HepG2 (cell line): ENCODE data around the gene CKAP5. TPM values are rescaled to one million over a fixed set of nuclear protein-coding genes. Genes with fewer than 3 reads are reported as not detected.
A peak's percentile ranks its signal among the peaks of the same experiment; 100 is the strongest.

Source experiments
- ATAC-seq: fragments of 200-7000 bp; cut with Tn5 transposase; 3 replicates; pipeline ENCODE4 v1.9.1; 2020; ENCODE audit warnings: mild to moderate bottlenecking, moderate library complexity
- BruUV-seq: library from RNA; stranded (reverse); fragments of 400-500 nt; replicated peaks from 2 replicates; lab custom pipeline; 2021; lab: Mats Ljungman, UMichigan
- CTCF ChIA-PET: fragments of 300-600 bp; formaldehyde crosslinking; extraction: SDS; loops from one replicate; lab custom pipeline; 2021; ENCODE audit warnings: low total read pairs, inconsistent platforms, low intra/inter-chr PET ratio; lab: Yijun Ruan, JAX
- POLR2A ChIA-PET: fragments of 350-600 bp; sonication (Branson Sonifier 250); formaldehyde crosslinking; loops from one replicate; lab custom pipeline; 2020; ENCODE audit warnings: antibody characterized with exemption, inconsistent platforms; lab: Yijun Ruan, JAX
- DNase-seq: peaks from one replicate; pipeline ENCODE4 v3.0.0-alpha.2; 2015; ENCODE audit warnings: low spot score
- FAIRE-seq: peaks from 3 replicates; lab custom pipeline; 2011; peaks lifted over from hg19 to GRCh38; lab: Jason Lieb, UNC
- H2AFZ ChIP-seq: one replicate; pipeline ENCODE4 v1.6.1; 2011; ENCODE audit warnings: low read length, inconsistent platforms
- H3K27ac ChIP-seq: fragments of 300-600 bp; 3 replicates; pipeline ENCODE4 v1.8.0; 2011; ENCODE audit warnings: mixed run types, mild to moderate bottlenecking, mixed read lengths, low read length, inconsistent platforms; ENCODE audit not compliant: insufficient read depth; ENCODE audit errors: extremely low read length
- H3K27me3 ChIP-seq, 2 experiments: fragments of 200-600 bp in 1 of 2; 2 replicates in 1 of 2; 3 replicates in 1 of 2; pipeline versions ENCODE4 v1.6.0 to v1.8.0; 2011; ENCODE audit warnings: low read length in 2 of 2, mild to moderate bottlenecking in 2 of 2, moderate library complexity in 2 of 2, inconsistent platforms in 1 of 2; ENCODE audit not compliant: insufficient read depth in 2 of 2, control insufficient read depth in 1 of 2
- H3K36me3 ChIP-seq, 2 experiments: fragments of 200-600 bp in 1 of 2; replicated peaks in 1 of 2; 2 replicates in 1 of 2; 3 replicates in 1 of 2; pipeline versions ENCODE4 v1.5.1 to v1.8.0; 2011; ENCODE audit warnings: low read length in 2 of 2, inconsistent platforms in 1 of 2; ENCODE audit not compliant: insufficient read depth in 2 of 2, control insufficient read depth in 1 of 2
- H3K4me1 ChIP-seq: 2 replicates; pipeline ENCODE4 v1.5.1; 2012; ENCODE audit warnings: low read length, inconsistent platforms; ENCODE audit not compliant: insufficient read depth
- H3K4me2 ChIP-seq: 2 replicates; pipeline ENCODE4 v1.6.0; 2011; ENCODE audit warnings: low read depth, low read length, inconsistent platforms
- H3K4me3 ChIP-seq, 3 experiments: fragments of 200-600 bp in 1 of 3; sonication (generic), shearing (Covaris generic) in 1 of 3; replicated peaks in 1 of 3; 2 replicates each; pipeline ENCODE4 v1.5.1; 2011 to 2016; ENCODE audit warnings: low read length in 3 of 3, inconsistent platforms in 2 of 3, low read depth in 2 of 3, mild to moderate bottlenecking in 2 of 3, control low read depth in 1 of 3, mixed read lengths in 1 of 3; ENCODE audit not compliant: insufficient read depth in 1 of 3
- H3K79me2 ChIP-seq: one replicate; pipeline ENCODE4 v1.6.1; 2011; ENCODE audit warnings: low read length, inconsistent platforms; ENCODE audit not compliant: insufficient read depth
- H3K9ac ChIP-seq: 2 replicates; pipeline ENCODE4 v1.6.0; 2011; ENCODE audit warnings: mild to moderate bottlenecking, low read depth, low read length, inconsistent platforms; ENCODE audit not compliant: insufficient read depth
- H3K9me3 ChIP-seq: 2 replicates; pipeline ENCODE4 v1.5.1; 2012; ENCODE audit warnings: mild to moderate bottlenecking, low read length
- H4K20me1 ChIP-seq: 2 replicates; pipeline ENCODE4 v1.6.0; 2011; ENCODE audit warnings: inconsistent platforms, mild to moderate bottlenecking, low read length, moderate library complexity; ENCODE audit not compliant: insufficient read depth
- ARNT2 ChIP-seq: sonication (generic); formaldehyde crosslinking; IDR thresholded peaks from 2 replicates; pipeline ENCODE4 v1.8.0; 2022; ENCODE audit warnings: mild to moderate bottlenecking, low read depth, missing genetic modification reagents, moderate library complexity
- CHCHD3 ChIP-seq: sonication (generic); formaldehyde crosslinking; IDR thresholded peaks from 2 replicates; pipeline ENCODE4 v1.8.0; 2022; ENCODE audit warnings: mild to moderate bottlenecking, missing genetic modification reagents, moderate library complexity
- DZIP1 ChIP-seq: sonication (generic); formaldehyde crosslinking; IDR thresholded peaks from 2 replicates; pipeline ENCODE4 v1.5.0; 2020; ENCODE audit warnings: mild to moderate bottlenecking, missing genetic modification reagents
- FOXC1 ChIP-seq: sonication (generic); formaldehyde crosslinking; IDR thresholded peaks from 2 replicates; pipeline ENCODE4 v1.8.0; 2022; ENCODE audit warnings: mild to moderate bottlenecking, missing genetic modification reagents, borderline replicate concordance
- HOMEZ ChIP-seq: IDR thresholded peaks from 2 replicates; pipeline ENCODE4 v1.6.1; 2016; ENCODE audit warnings: low read depth
- MIXL1 ChIP-seq: IDR thresholded peaks from 2 replicates; pipeline ENCODE4 v1.6.1; 2016
- POLR2A ChIP-seq, 2 experiments: IDR thresholded peaks; 2 replicates each; pipeline ENCODE4 v1.6.1; 2011; ENCODE audit warnings: low read depth in 2 of 2, low read length in 2 of 2, mild to moderate bottlenecking in 1 of 2, moderate library complexity in 1 of 2; ENCODE audit not compliant: insufficient read depth in 1 of 2
- POLR2AphosphoS5 ChIP-seq: IDR thresholded peaks from 2 replicates; pipeline ENCODE4 v1.6.1; 2012; ENCODE audit warnings: low read depth, low read length
- POLR2G ChIP-seq: fragments of 200-400 bp; formaldehyde crosslinking; IDR thresholded peaks from 2 replicates; pipeline ENCODE4 v1.6.1; 2018; ENCODE audit warnings: mild to moderate bottlenecking, low read depth, low read length, moderate library complexity
- PTBP1 ChIP-seq: fragments of 200-400 bp; formaldehyde crosslinking; IDR thresholded peaks from 2 replicates; pipeline ENCODE4 v1.6.1; 2018; ENCODE audit warnings: low read length, low read depth; ENCODE audit not compliant: poor library complexity, severe bottlenecking
- SRY ChIP-seq: sonication (generic); formaldehyde crosslinking; IDR thresholded peaks from 2 replicates; pipeline ENCODE4 v1.8.0; 2022; ENCODE audit warnings: mild to moderate bottlenecking, missing genetic modification reagents
- TFE3 ChIP-seq: IDR thresholded peaks from 2 replicates; pipeline ENCODE4 v1.6.1; 2016
- ZNF18 ChIP-seq: sonication (generic); formaldehyde crosslinking; IDR thresholded peaks from 2 replicates; pipeline ENCODE4 v1.8.0; 2022; ENCODE audit warnings: mild to moderate bottlenecking, missing genetic modification reagents; ENCODE audit not compliant: insufficient replicate concordance
- ZNF768 ChIP-seq: sonication (generic); formaldehyde crosslinking; IDR thresholded peaks from 2 replicates; pipeline ENCODE4 v1.4.0; 2020; ENCODE audit warnings: missing genetic modification reagents
- WGBS: methylation state at CpG from one replicate; pipeline ENCODE4 v1.1.6; 2017; ENCODE audit warnings: low lambda C conversion rate; 5-methylcytosine and 5-hydroxymethylcytosine counted together
- in situ Hi-C: cut with HindIII; loops from 2 replicates; pipeline ENCODE4 v1.10.0; 2017; ENCODE audit warnings: low pct_unique_long_range_greater_than_20kb; ENCODE audit not compliant: extremely low pct_ligation_motif_present
- intact Hi-C: fragments of 100-400 bp; cut with micrococcal nuclease; formaldehyde crosslinking; loops from one replicate; pipeline ENCODE4 v1.10.0; 2022; ENCODE audit not compliant: unreplicated experiment
- polyA plus RNA-seq, 8 experiments: library from polyadenylated mRNA; depleted of rRNA in 3 of 8; stranded (reverse) in 7 of 8; unstranded in 1 of 8; fragments of >200 nt; fragmentation: Illumina TruSeq in 4 of 8; extraction: Trizol in 4 of 8; gene quantifications; 2 replicates each; pipeline versions ENCODE4 v1.2.1 to v1.2.3, GENCODE V29; 2011 to 2016; ENCODE audit warnings: low read depth in 4 of 8, missing spikeins in 1 of 8, mixed read lengths in 1 of 8; ENCODE audit not compliant: insufficient read depth in 1 of 8
- total RNA-seq, 5 experiments: library from RNA; depleted of rRNA; stranded (reverse); fragments of >200 nt; fragmentation: Illumina TruSeq; extraction: Trizol; gene quantifications; 2 replicates each; pipeline ENCODE4 v1.2.3, GENCODE V29; 2016; ENCODE audit warnings: low read depth in 1 of 5

CKAP5 gene
- total and polyA plus RNA-seq, 2 of the 13 experiments (the other 11 are each of a cell fraction or from before 2014, with no cell fraction given) = 79.2 to 103 TPM

- TF ChIP-seq POLR2G (peak; percentile 68), TFE3 (no peak), POLR2A (IDR thresholded peaks at IDR 0.05; ENCODE audit: insufficient read depth in 1 of 2, low read depth in 2 of 2, low read length in 2 of 2) (peak in 1 of 2 experiments; percentile 49; a peak in 1 of 4 replicates), PTBP1 (peak; percentile 25), POLR2AphosphoS5 (0 out of 2 replicates have a peak, but pooled peaks have one; percentile 39), CHCHD3 (CRISPR knock-in tag) (0 out of 2 replicates have a peak, but pooled peaks have one; percentile 31), ARNT2 (CRISPR knock-in tag) (0 out of 2 replicates have a peak, but pooled peaks have one; percentile 52), FOXC1 (0 out of 2 replicates have a peak, but pooled peaks have one; percentile 21), ZNF768 (peak; percentile 59; the same call in 1 of the 2 replicates)
- TF ChIP-seq, all 625 proteins: peak for 17
These were observed 120.5 kb downstream of the CKAP5 start (continued) for GRCh38 chr11:46725338-46726205.

- WGBS = 86% methylated on average over 8 of the region's 8 CpGs
- FAIRE-seq (no peak), DNase-seq (no peak), ATAC-seq (no peak)
- in situ Hi-C loops = no loop called here
- peak overlapping the region; percentile 41 for H3K27ac ChIP-seq
- no peaks in the 10 kb centered on the region; a peak in 1 of 5 replicates for H3K27me3 ChIP-seq
- H3K4me1 ChIP-seq = peaks cover 86% of the 10 kb centered on the region
- ChIA-PET POLR2A (interaction anchor here (12.3 kb wide), 1 partner anchor 22 kb away, joined by 272 read pairs; the partner anchor contains the start of genes ARHGAP1 and ZNF408), CTCF (no interaction called here)
- peaks cover 31 to 56% of the 10 kb centered on the region in 2 experiments for H3K36me3 ChIP-seq
- no peak overlapping the region for H3K4me3 ChIP-seq
- peak overlapping the region; percentile 46 for H3K4me2 ChIP-seq
- H4K20me1 ChIP-seq = peaks cover 38% of the 10 kb centered on the region
- intact Hi-C loops = no loop called here
- no peak overlapping the region for H2AFZ ChIP-seq
- peaks cover 67% of the 10 kb centered on the region for H3K79me2 ChIP-seq
- no TSS peak for BruUV-seq
- H3K9me3 ChIP-seq = no peaks in the 10 kb centered on the region
- H3K9ac ChIP-seq = no peak overlapping the region
- 0 out of 2 replicates have a peak, but pooled peaks have one; percentile 70 for TF ChIP-seq DZIP1 (CRISPR knock-in tag)
- peak in 1 of 2 experiments; percentile 44; a peak in 1 of 4 replicates for TF ChIP-seq POLR2A (IDR thresholded peaks at IDR 0.05; ENCODE audit: insufficient read depth in 1 of 2, low read depth in 2 of 2, low read length in 2 of 2)
- TF ChIP-seq ZNF18 = peak; percentile 40
- TF ChIP-seq SRY (CRISPR knock-in tag) = peak; percentile 65; the same call in 1 of the 2 replicates
- no peak for TF ChIP-seq HOMEZ
- no peak for TF ChIP-seq MIXL1 (CRISPR knock-in tag)
- TF ChIP-seq POLR2AphosphoS5 = peak; percentile 51
These were observed 122.0 kb downstream of the CKAP5 start for GRCh38 chr11:46724088-46724487.
